Omental fat pad (tissue), 4 donors: Measurements from ENCODE around the gene SCN9A. TPM values are rescaled to one million over a fixed set of nuclear protein-coding genes. Genes with fewer than 3 reads are reported as not detected.

Source experiments
- ATAC-seq: fragments of 150-250 bp; one replicate; pipeline ENCODE4 v1.9.1; 2016; ENCODE audit warnings: mild to moderate bottlenecking, moderate library complexity; ENCODE audit not compliant: low FRiP score
- DNase-seq: peaks from one replicate; pipeline ENCODE4 v3.0.0-alpha.2; 2019; ENCODE audit warnings: low spot score
- CTCF ChIP-seq, 3 donors: fragments of 450-650 bp; IDR thresholded peaks; one replicate each; pipeline ENCODE4 v1.5.1; 2016 to 2017; ENCODE audit warnings: antibody characterized with exemption in 3 of 3, mild to moderate bottlenecking in 3 of 3, moderate library complexity in 2 of 3
- total RNA-seq, 4 donors: library from RNA; depleted of rRNA; stranded (reverse); fragments of >200 nt; gene quantifications; one replicate each; pipeline ENCODE4 v1.1.0, GENCODE V29; 2016

Gene SCN9A
- total RNA-seq, 4 donors from 2014 or later = 6.0 to 13.9 (median 7.1) TPM

GRCh38 chr2:166152064-166152463, 223.7 kb downstream of the SCN9A start:
- no peak for ATAC-seq
- no peak for DNase-seq
- no peak for TF ChIP-seq CTCF (IDR thresholded peaks at IDR 0.05)

GRCh38 chr2:166148500-166149400, 227.0 kb downstream of the SCN9A start:
- DNase-seq (no peak), ATAC-seq (no peak)
- no peak for TF ChIP-seq CTCF (IDR thresholded peaks at IDR 0.05)

DNA sequence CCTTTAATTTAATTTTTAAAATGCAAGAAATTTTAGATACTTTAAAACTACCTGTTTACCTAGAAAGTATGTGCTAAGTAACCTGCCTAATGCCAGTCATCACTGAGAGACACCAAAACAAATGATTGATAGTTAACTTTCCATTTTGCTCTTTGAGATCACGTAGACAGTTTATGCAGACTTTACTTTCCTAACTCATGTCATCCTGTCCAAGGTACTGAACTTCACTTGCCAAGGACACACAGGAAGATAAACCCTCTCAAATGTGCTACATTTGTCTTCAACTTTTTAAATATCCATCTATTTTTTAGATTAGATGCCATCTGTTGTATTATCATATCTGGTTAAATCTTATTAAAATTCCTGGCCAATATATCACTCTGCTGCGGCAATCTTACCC, 227.9 kb downstream of the SCN9A start:
- ATAC-seq (no peak), DNase-seq (no peak)
- no peak for TF ChIP-seq CTCF (IDR thresholded peaks at IDR 0.05)

Other genes starting within 250 kb of the SCN9A start
- under 1 TPM in 1 of 4 donors, not detected in 3; 0.09 TPM for gene SCN1A, start 247.9 kb downstream of the SCN9A start, total RNA-seq
- 10 to 100 TPM in 2 of 4 donors, 1 to 10 TPM in 2; 1.3 to 19.9 (median 7.9) TPM for gene SCN7A, start 118.3 kb upstream of the SCN9A start, total RNA-seq